Keratinocyte (primary cell): ENCODE measurements around the gene ZG16B. TPM values are rescaled to one million over a fixed set of nuclear protein-coding genes. Genes with fewer than 3 reads are reported as not detected.
A peak's percentile ranks its signal among the peaks of the same experiment; 100 is the strongest.

ENCODE experiments used
- DNase-seq: peaks from one replicate; pipeline ENCODE4 v3.0.0-alpha.2; 2011; ENCODE audit warnings: low read depth, missing footprints, low spot score
- FAIRE-seq: peaks from 2 replicates; lab custom pipeline; 2011; peaks lifted over from hg19 to GRCh38; lab: Jason Lieb, UNC
- H2AFZ ChIP-seq: 2 replicates; pipeline ENCODE4 v1.6.0; 2012; ENCODE audit warnings: low read length, control low read depth, inconsistent platforms; ENCODE audit not compliant: control insufficient read depth
- H3K27ac ChIP-seq: 2 replicates; pipeline ENCODE4 v1.5.1; 2011; ENCODE audit warnings: low read length; ENCODE audit not compliant: control insufficient read depth, insufficient read depth
- H3K27me3 ChIP-seq: 3 replicates; pipeline ENCODE4 v1.6.0; 2011; ENCODE audit warnings: low read length; ENCODE audit not compliant: control insufficient read depth, insufficient read depth; ENCODE audit errors: extremely low read depth
- H3K36me3 ChIP-seq, 2 experiments: 2 replicates in 1 of 2; 3 replicates in 1 of 2; pipeline ENCODE4 v1.5.1; 2011; ENCODE audit warnings: low read length in 2 of 2, mild to moderate bottlenecking in 1 of 2; ENCODE audit not compliant: control insufficient read depth in 2 of 2, insufficient read depth in 2 of 2; ENCODE audit errors: extremely low read depth in 1 of 2
- H3K4me1 ChIP-seq: 3 replicates; pipeline ENCODE4 v1.5.1; 2011; ENCODE audit warnings: low read length; ENCODE audit not compliant: control insufficient read depth, insufficient read depth; ENCODE audit errors: extremely low read depth
- H3K4me2 ChIP-seq: 3 replicates; pipeline ENCODE4 v1.6.0; 2011; ENCODE audit warnings: low read depth, low read length; ENCODE audit not compliant: control insufficient read depth, insufficient read depth; ENCODE audit errors: extremely low read depth
- H3K4me3 ChIP-seq, 3 experiments: fragments of 200-600 bp in 1 of 3; sonication (generic) in 1 of 3; 2 replicates in 2 of 3; 3 replicates in 1 of 3; pipeline ENCODE4 v1.5.1; 2011 to 2016; ENCODE audit warnings: low read length in 3 of 3, mild to moderate bottlenecking in 3 of 3, control low read depth in 2 of 3, inconsistent platforms in 1 of 3, low read depth in 1 of 3, mixed read lengths in 1 of 3, mixed run types in 1 of 3, moderate library complexity in 1 of 3; ENCODE audit not compliant: control insufficient read depth in 2 of 3, insufficient read depth in 2 of 3; ENCODE audit errors: extremely low read depth in 1 of 3
- H3K79me2 ChIP-seq: 2 replicates; pipeline ENCODE4 v1.6.0; 2012; ENCODE audit warnings: low read length; ENCODE audit not compliant: control insufficient read depth, insufficient read depth
- H3K9ac ChIP-seq: 3 replicates; pipeline ENCODE4 v1.6.0; 2011; ENCODE audit warnings: low read length; ENCODE audit not compliant: control insufficient read depth, insufficient read depth; ENCODE audit errors: extremely low read depth
- H3K9me1 ChIP-seq: 3 replicates; pipeline ENCODE4 v1.6.0; 2011; ENCODE audit warnings: low read length; ENCODE audit not compliant: control insufficient read depth, insufficient read depth; ENCODE audit errors: extremely low read depth
- H3K9me3 ChIP-seq: 2 replicates; pipeline ENCODE4 v1.5.1; 2012; ENCODE audit warnings: low read depth, low read length; ENCODE audit not compliant: control insufficient read depth
- H4K20me1 ChIP-seq: 3 replicates; pipeline ENCODE4 v1.6.0; 2011; ENCODE audit warnings: low read length; ENCODE audit not compliant: control insufficient read depth, insufficient read depth; ENCODE audit errors: extremely low read depth
- EZH2 ChIP-seq: IDR thresholded peaks from one replicate; pipeline ENCODE4 v1.6.1; 2012; ENCODE audit warnings: inconsistent platforms, mild to moderate bottlenecking, low read length, moderate library complexity
- dilution Hi-C: fragments of 300-500 bp; cut with MboI; formaldehyde crosslinking; loops from one replicate; pipeline ENCODE4 v1.7.0; 2020; ENCODE audit warnings: low sequenced_read_pairs; ENCODE audit not compliant: extremely low pct_ligation_motif_present
- polyA plus RNA-seq, 5 experiments: library from polyadenylated mRNA; depleted of rRNA in 3 of 5; stranded (reverse) in 3 of 5; stranded (forward) in 1 of 5; unstranded in 1 of 5; fragments of >200 nt; gene quantifications; 1 replicate in 1 of 5; 2 replicates in 3 of 5; 3 replicates in 1 of 5; pipeline versions ENCODE4 v1.2.1 to v1.2.3, GENCODE V29; 2011 to 2012; ENCODE audit warnings: missing spikeins in 2 of 5, low read depth in 1 of 5, low replicate concordance in 1 of 5
- TF ChIP-seq, protein P1 (sequence below), 3 experiments: IDR thresholded peaks in 1 of 3; conservative IDR thresholded peaks in 1 of 3; optimal IDR thresholded peaks in 1 of 3; 2 replicates in 2 of 3; 3 replicates in 1 of 3; pipeline versions ENCODE3 to v1.5.1; 2011; ENCODE audit warnings: low read length in 3 of 3, mild to moderate bottlenecking in 3 of 3, moderate library complexity in 2 of 3, control low read depth in 1 of 3, inconsistent platforms in 1 of 3; ENCODE audit not compliant: insufficient read depth in 2 of 3; ENCODE audit errors: extremely low read depth in 1 of 3

The ZG16B gene
- polyA plus RNA-seq, 1 donor (not counting 4 experiments of a cell fraction or from before 2014, with no cell fraction given): 2.1 TPM

DNA sequence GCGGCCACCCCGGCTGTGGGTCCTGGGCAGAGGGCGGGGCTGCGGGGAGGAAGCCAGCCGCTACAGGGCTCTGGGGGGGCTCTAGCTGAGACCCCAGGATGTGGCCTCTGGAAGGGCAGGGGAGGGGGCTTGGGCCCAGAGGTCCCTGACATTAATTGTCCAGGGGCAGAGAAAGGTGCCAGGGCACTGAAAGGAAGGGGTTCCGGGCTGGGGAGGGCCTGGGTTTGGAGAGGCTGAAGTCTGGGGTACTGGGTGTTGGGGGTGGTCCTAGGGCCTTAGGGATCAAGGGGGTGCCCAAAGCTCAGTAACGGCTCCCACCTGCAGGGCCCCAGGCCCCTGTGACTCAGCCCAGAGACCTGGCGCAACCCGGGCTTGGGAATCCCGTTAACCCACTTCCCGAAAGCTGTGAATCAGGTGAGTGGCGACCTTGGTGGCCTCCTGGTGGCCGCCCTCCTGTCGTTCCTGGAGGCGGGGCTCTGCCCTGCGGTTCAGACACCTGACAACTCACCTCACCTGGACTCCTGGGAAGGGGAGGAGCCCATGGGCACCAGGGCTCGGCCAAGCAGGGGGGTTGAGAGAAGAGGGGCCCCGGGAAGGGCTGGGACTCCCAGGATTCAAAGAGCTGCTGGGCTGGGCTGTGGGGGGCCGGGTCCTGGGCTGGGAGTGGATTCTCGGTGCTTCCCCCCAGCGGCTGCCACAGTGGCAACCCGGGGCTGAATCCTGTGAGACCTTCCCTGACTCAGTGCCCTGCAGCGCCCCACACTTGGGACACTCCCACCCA is 28.3 kb downstream of the ZG16B start:
- peak overlapping the region; percentile 62 for H3K9ac ChIP-seq
- H3K27me3 ChIP-seq: no peaks in the 10 kb centered on the region

DNA sequence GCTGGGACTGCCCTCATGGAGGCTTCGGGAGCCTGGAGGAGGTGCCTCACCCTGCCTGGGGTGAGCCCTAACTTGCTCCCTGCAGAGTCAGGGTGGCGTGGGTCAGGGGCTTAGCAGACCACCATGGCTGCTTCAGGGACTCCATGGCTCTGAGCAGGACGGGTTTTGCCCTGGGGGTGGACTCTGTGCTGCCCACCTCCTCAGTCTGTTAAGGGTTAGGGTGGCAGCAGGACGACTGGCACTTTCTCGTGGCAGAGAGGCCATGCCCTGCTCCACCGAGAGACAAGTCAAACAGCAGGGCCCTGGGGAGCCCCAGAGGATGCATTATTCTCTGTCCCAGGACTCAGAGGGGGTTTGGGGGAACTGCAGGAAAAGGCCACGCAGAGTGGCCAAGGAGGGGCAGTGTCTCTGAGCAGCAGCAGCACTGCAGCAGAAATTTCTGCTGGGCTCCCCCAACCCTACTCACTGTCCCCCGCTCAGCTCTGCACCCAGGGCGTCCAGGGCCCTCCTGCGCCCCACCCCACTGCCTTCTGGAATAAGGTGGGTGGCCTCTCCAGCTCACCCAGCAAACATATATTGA is 29.7 kb downstream of the ZG16B start:
- FAIRE-seq (no peak), DNase-seq (no peak)
- Histone ChIP-seq H3K4me1 (peaks cover 20% of the 10 kb centered on the region), H3K9me3 (no peaks in the 10 kb centered on the region), H4K20me1 (no peaks in the 10 kb centered on the region), H3K9me1 (no peaks in the 10 kb centered on the region), H3K79me2 (no peaks in the 10 kb centered on the region), H3K36me3 (no peaks in the 10 kb centered on the region), H3K4me3 (no peak overlapping the region), H3K9ac (no peak overlapping the region), H2AFZ (no peak overlapping the region), H3K27me3 (no peaks in the 10 kb centered on the region), H3K27ac (no peak overlapping the region), H3K4me2 (no peak overlapping the region)
- dilution Hi-C loops: no loop called here
- no peak for TF ChIP-seq EZH2
- TF ChIP-seq, protein P1, sequence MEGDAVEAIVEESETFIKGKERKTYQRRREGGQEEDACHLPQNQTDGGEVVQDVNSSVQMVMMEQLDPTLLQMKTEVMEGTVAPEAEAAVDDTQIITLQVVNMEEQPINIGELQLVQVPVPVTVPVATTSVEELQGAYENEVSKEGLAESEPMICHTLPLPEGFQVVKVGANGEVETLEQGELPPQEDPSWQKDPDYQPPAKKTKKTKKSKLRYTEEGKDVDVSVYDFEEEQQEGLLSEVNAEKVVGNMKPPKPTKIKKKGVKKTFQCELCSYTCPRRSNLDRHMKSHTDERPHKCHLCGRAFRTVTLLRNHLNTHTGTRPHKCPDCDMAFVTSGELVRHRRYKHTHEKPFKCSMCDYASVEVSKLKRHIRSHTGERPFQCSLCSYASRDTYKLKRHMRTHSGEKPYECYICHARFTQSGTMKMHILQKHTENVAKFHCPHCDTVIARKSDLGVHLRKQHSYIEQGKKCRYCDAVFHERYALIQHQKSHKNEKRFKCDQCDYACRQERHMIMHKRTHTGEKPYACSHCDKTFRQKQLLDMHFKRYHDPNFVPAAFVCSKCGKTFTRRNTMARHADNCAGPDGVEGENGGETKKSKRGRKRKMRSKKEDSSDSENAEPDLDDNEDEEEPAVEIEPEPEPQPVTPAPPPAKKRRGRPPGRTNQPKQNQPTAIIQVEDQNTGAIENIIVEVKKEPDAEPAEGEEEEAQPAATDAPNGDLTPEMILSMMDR (optimal IDR thresholded peaks at IDR 0.05 in 1 of 3, IDR thresholded peaks at IDR 0.05 in 1 of 3, conservative IDR thresholded peaks at IDR 0.05 in 1 of 3; ENCODE audit: extremely low read depth in 1 of 3, insufficient read depth in 2 of 3, low read length in 3 of 3): no peak

More for the DNA sequence above, 28.3 kb downstream of the ZG16B start:
- DNase-seq (no peak), FAIRE-seq (peak; percentile 59)
- Histone ChIP-seq H2AFZ (no peak overlapping the region), H3K9me3 (no peaks in the 10 kb centered on the region), H3K27ac (peak overlapping the region; percentile 47), H3K4me1 (peaks cover 20% of the 10 kb centered on the region), H3K4me2 (peak overlapping the region; percentile 78), H4K20me1 (no peaks in the 10 kb centered on the region), H3K4me3 (peak overlapping the region; percentile 39 to 68 (median 53)), H3K36me3 (peaks cover 0 to 3% of the 10 kb centered on the region in 2 experiments), H3K79me2 (no peaks in the 10 kb centered on the region), H3K9me1 (no peaks in the 10 kb centered on the region)
- TF ChIP-seq, protein P1 (optimal IDR thresholded peaks at IDR 0.05 in 1 of 3, IDR thresholded peaks at IDR 0.05 in 1 of 3, conservative IDR thresholded peaks at IDR 0.05 in 1 of 3; ENCODE audit: extremely low read depth in 1 of 3, insufficient read depth in 2 of 3, low read length in 3 of 3): peak in 2 of 3 experiments; percentile 9 to 37
- TF ChIP-seq EZH2: no peak
- dilution Hi-C loops: no loop called here
